ENCODE data around the gene GRB14.

GRB14 gene

GRCh38 chr2:164620873-164621763 lies at the start of gene GRB14:
TSS of gene GRB14 (minus strand) at chr2:164621482. CDS start at chr2:164621309, 173 bp downstream.
- H3K9ac ChIP-seq (ENCODE audit: low read length) = peak within 1 kb of the TSS; percentile 54
- H3K36me3 ChIP-seq (ENCODE audit: control insufficient read depth, low read depth, low read length) = peaks cover 4% of the 10 kb centered on the region
- H3K9me3 ChIP-seq (ENCODE audit: control insufficient read depth, low read depth, low read length) = no peaks in the 10 kb centered on the region
- no peak within 1 kb of the TSS for H3K27ac ChIP-seq (ENCODE audit: low read length)
- peak within 1 kb of the TSS; percentile 68 for H3K4me3 ChIP-seq (ENCODE audit: low read length)
- no peaks in the 10 kb centered on the region for H3K27me3 ChIP-seq (ENCODE audit: control insufficient read depth, insufficient read depth, low read length)
- H3K4me1 ChIP-seq (ENCODE audit: control insufficient read depth, low read depth, low read length) = peaks cover 32% of the 10 kb centered on the region

- no peaks in the 10 kb centered on the region for H3K27me3 ChIP-seq (ENCODE audit: control insufficient read depth, insufficient read depth, low read length)
- no peaks in the 10 kb centered on the region for H3K4me1 ChIP-seq (ENCODE audit: control insufficient read depth, low read depth, low read length)
- no peaks in the 10 kb centered on the region for H3K9me3 ChIP-seq (ENCODE audit: control insufficient read depth, low read depth, low read length)
- no peak overlapping the region for H3K27ac ChIP-seq (ENCODE audit: low read length)
- no peak overlapping the region for H3K9ac ChIP-seq (ENCODE audit: low read length)
- H3K4me3 ChIP-seq (ENCODE audit: low read length) = no peak overlapping the region
- H3K36me3 ChIP-seq (ENCODE audit: control insufficient read depth, low read depth, low read length) = no peaks in the 10 kb centered on the region
Observed at GRCh38 chr2:164669291-164669690, 48.0 kb upstream of the GRB14 start.

- H3K4me1 ChIP-seq (ENCODE audit: control insufficient read depth, low read depth, low read length) = no peaks in the 10 kb centered on the region
- H3K36me3 ChIP-seq (ENCODE audit: control insufficient read depth, low read depth, low read length) = no peaks in the 10 kb centered on the region
- no peak overlapping the region for H3K9ac ChIP-seq (ENCODE audit: low read length)
- no peaks in the 10 kb centered on the region for H3K27me3 ChIP-seq (ENCODE audit: control insufficient read depth, insufficient read depth, low read length)
- no peak overlapping the region for H3K27ac ChIP-seq (ENCODE audit: low read length)
- no peak overlapping the region for H3K4me3 ChIP-seq (ENCODE audit: low read length)
- no peaks in the 10 kb centered on the region for H3K9me3 ChIP-seq (ENCODE audit: control insufficient read depth, low read depth, low read length)
Observed at GRCh38 chr2:164667566-164667965, 46.3 kb upstream of the GRB14 start.

- Histone ChIP-seq H3K9ac (ENCODE audit: low read length) (no peak overlapping the region), H3K9me3 (ENCODE audit: control insufficient read depth, low read depth, low read length) (no peaks in the 10 kb centered on the region), H3K4me1 (ENCODE audit: control insufficient read depth, low read depth, low read length) (no peaks in the 10 kb centered on the region), H3K4me3 (ENCODE audit: low read length) (no peak overlapping the region), H3K27ac (ENCODE audit: low read length) (no peak overlapping the region), H3K36me3 (ENCODE audit: control insufficient read depth, low read depth, low read length) (no peaks in the 10 kb centered on the region), H3K27me3 (ENCODE audit: control insufficient read depth, insufficient read depth, low read length) (no peaks in the 10 kb centered on the region)
Observed at GRCh38 chr2:164664070-164664469, 42.8 kb upstream of the GRB14 start.

- Histone ChIP-seq H3K9ac (ENCODE audit: low read length) (no peak overlapping the region), H3K4me1 (ENCODE audit: control insufficient read depth, low read depth, low read length) (no peaks in the 10 kb centered on the region), H3K27me3 (ENCODE audit: control insufficient read depth, insufficient read depth, low read length) (no peaks in the 10 kb centered on the region), H3K27ac (ENCODE audit: low read length) (no peak overlapping the region), H3K9me3 (ENCODE audit: control insufficient read depth, low read depth, low read length) (no peaks in the 10 kb centered on the region), H3K36me3 (ENCODE audit: control insufficient read depth, low read depth, low read length) (no peaks in the 10 kb centered on the region), H3K4me3 (ENCODE audit: low read length) (no peak overlapping the region)
Observed at GRCh38 chr2:164662868-164663631, 41.8 kb upstream of the GRB14 start.

- no peak overlapping the region for H3K27ac ChIP-seq (ENCODE audit: low read length)
- no peaks in the 10 kb centered on the region for H3K4me1 ChIP-seq (ENCODE audit: control insufficient read depth, low read depth, low read length)
Observed at GRCh38 chr2:164662066-164662465, 40.8 kb upstream of the GRB14 start.

GRCh38 chr2:164661349-164661748 lies 40.1 kb upstream of the GRB14 start:
- Histone ChIP-seq H3K4me3 (ENCODE audit: low read length) (no peak overlapping the region), H3K36me3 (ENCODE audit: control insufficient read depth, low read depth, low read length) (no peaks in the 10 kb centered on the region), H3K27me3 (ENCODE audit: control insufficient read depth, insufficient read depth, low read length) (no peaks in the 10 kb centered on the region), H3K4me1 (ENCODE audit: control insufficient read depth, low read depth, low read length) (no peaks in the 10 kb centered on the region), H3K9ac (ENCODE audit: low read length) (no peak overlapping the region), H3K27ac (ENCODE audit: low read length) (no peak overlapping the region), H3K9me3 (ENCODE audit: control insufficient read depth, low read depth, low read length) (no peaks in the 10 kb centered on the region)

More at GRCh38 chr2:164662066-164662465, 40.8 kb upstream of the GRB14 start:
- H3K4me3 ChIP-seq (ENCODE audit: low read length) = no peak overlapping the region
- no peaks in the 10 kb centered on the region for H3K27me3 ChIP-seq (ENCODE audit: control insufficient read depth, insufficient read depth, low read length)
- H3K9ac ChIP-seq (ENCODE audit: low read length) = no peak overlapping the region
- no peaks in the 10 kb centered on the region for H3K36me3 ChIP-seq (ENCODE audit: control insufficient read depth, low read depth, low read length)
- H3K9me3 ChIP-seq (ENCODE audit: control insufficient read depth, low read depth, low read length) = no peaks in the 10 kb centered on the region

GRCh38 chr2:164657129-164657528 lies 35.8 kb upstream of the GRB14 start:
- H3K4me1 ChIP-seq (ENCODE audit: control insufficient read depth, low read depth, low read length) = no peaks in the 10 kb centered on the region
- no peak overlapping the region for H3K4me3 ChIP-seq (ENCODE audit: low read length)
- H3K27me3 ChIP-seq (ENCODE audit: control insufficient read depth, insufficient read depth, low read length) = peaks cover 3% of the 10 kb centered on the region
- no peaks in the 10 kb centered on the region for H3K36me3 ChIP-seq (ENCODE audit: control insufficient read depth, low read depth, low read length)
- no peak overlapping the region for H3K27ac ChIP-seq (ENCODE audit: low read length)
- H3K9me3 ChIP-seq (ENCODE audit: control insufficient read depth, low read depth, low read length) = no peaks in the 10 kb centered on the region
- H3K9ac ChIP-seq (ENCODE audit: low read length) = no peak overlapping the region

- no peak overlapping the region for H3K9ac ChIP-seq (ENCODE audit: low read length)
- H3K36me3 ChIP-seq (ENCODE audit: control insufficient read depth, low read depth, low read length) = no peaks in the 10 kb centered on the region
- H3K9me3 ChIP-seq (ENCODE audit: control insufficient read depth, low read depth, low read length) = no peaks in the 10 kb centered on the region
- no peak overlapping the region for H3K27ac ChIP-seq (ENCODE audit: low read length)
- H3K27me3 ChIP-seq (ENCODE audit: control insufficient read depth, insufficient read depth, low read length) = peaks cover 16% of the 10 kb centered on the region
- peaks cover 10% of the 10 kb centered on the region for H3K4me1 ChIP-seq (ENCODE audit: control insufficient read depth, low read depth, low read length)
- no peak overlapping the region for H3K4me3 ChIP-seq (ENCODE audit: low read length)
Observed at GRCh38 chr2:164655750-164656149, 34.5 kb upstream of the GRB14 start.

GRCh38 chr2:164655336-164655735 lies 34.1 kb upstream of the GRB14 start:
- Histone ChIP-seq H3K36me3 (ENCODE audit: control insufficient read depth, low read depth, low read length) (no peaks in the 10 kb centered on the region), H3K9me3 (ENCODE audit: control insufficient read depth, low read depth, low read length) (no peaks in the 10 kb centered on the region), H3K27me3 (ENCODE audit: control insufficient read depth, insufficient read depth, low read length) (peaks cover 16% of the 10 kb centered on the region), H3K27ac (ENCODE audit: low read length) (no peak overlapping the region), H3K4me1 (ENCODE audit: control insufficient read depth, low read depth, low read length) (peaks cover 10% of the 10 kb centered on the region), H3K4me3 (ENCODE audit: low read length) (no peak overlapping the region), H3K9ac (ENCODE audit: low read length) (no peak overlapping the region)

- peaks cover 16% of the 10 kb centered on the region for H3K27me3 ChIP-seq (ENCODE audit: control insufficient read depth, insufficient read depth, low read length)
- no peaks in the 10 kb centered on the region for H3K36me3 ChIP-seq (ENCODE audit: control insufficient read depth, low read depth, low read length)
- H3K9me3 ChIP-seq (ENCODE audit: control insufficient read depth, low read depth, low read length) = peaks cover 5% of the 10 kb centered on the region
- no peak overlapping the region for H3K4me3 ChIP-seq (ENCODE audit: low read length)
- peaks cover 10% of the 10 kb centered on the region for H3K4me1 ChIP-seq (ENCODE audit: control insufficient read depth, low read depth, low read length)
- no peak overlapping the region for H3K9ac ChIP-seq (ENCODE audit: low read length)
- H3K27ac ChIP-seq (ENCODE audit: low read length) = no peak overlapping the region
Observed at GRCh38 chr2:164651361-164651760, 30.1 kb upstream of the GRB14 start.
